ENCODE measurements around the gene HOXA4. TPM values are rescaled to one million over a fixed set of nuclear protein-coding genes. Genes with fewer than 3 reads are reported as not detected.

Gene HOXA4
- total and polyA plus RNA-seq, 2 of the 8 experiments (the other 6 are each of a cell fraction or from before 2014, with no cell fraction given) = not detected

DNA sequence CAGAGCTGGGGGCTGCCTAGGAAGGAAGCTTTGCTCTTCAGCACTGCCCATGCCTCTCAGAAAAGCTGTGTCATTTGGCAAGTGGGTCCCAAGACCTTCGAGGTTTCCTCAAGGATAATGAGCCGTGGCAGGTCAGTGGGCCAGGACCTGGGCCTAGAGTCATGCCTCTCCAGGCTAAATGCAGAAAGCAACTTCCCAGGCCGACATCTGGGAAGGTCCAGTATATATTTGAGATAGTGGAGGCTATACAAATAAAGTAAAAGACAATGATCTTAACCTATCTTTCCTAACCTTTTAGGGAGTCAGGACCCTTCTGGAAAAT, 45.9 kb upstream of the HOXA4 start:
- no peak overlapping the region for H2AFZ ChIP-seq (ENCODE audit: low read length)
- peaks cover 99 to 100% (median 100%) of the 10 kb centered on the region in 4 experiments for H3K27me3 ChIP-seq (replicated peaks in 1 of 4; ENCODE audit: control insufficient read depth in 3 of 4, extremely low read depth in 1 of 4, insufficient read depth in 3 of 4, low read length in 3 of 4)
- H3K23ac ChIP-seq (ENCODE audit: insufficient read length) = no peak overlapping the region
- no peaks in the 10 kb centered on the region; the same call in 1 of the 2 replicates for H3K23me2 ChIP-seq (ENCODE audit: low read depth, low read length)
- H3K4me2 ChIP-seq (ENCODE audit: insufficient read depth in 1 of 2, low read depth in 2 of 2, low read length in 2 of 2) = no peak overlapping the region
- H2BK15ac ChIP-seq (ENCODE audit: low read length) = peak overlapping the region; percentile 75; the same call in 1 of the 2 replicates
- H3K9me3 ChIP-seq (ENCODE audit: insufficient read depth in 2 of 2, low read depth in 1 of 2, low read length in 1 of 2) = no peaks in the 10 kb centered on the region; a peak in 1 of 4 replicates
- DNase-seq (ENCODE audit: low read depth in 1 of 2, low spot score in 2 of 2) = no peak
- ChIA-PET CTCF (ENCODE audit: partially characterized antibody) (interaction anchor here (0.7 to 2.4 kb wide), 12 partner anchors 10 to 920 kb away, joined by 3 to 8 read pairs (median 4); partner anchors contain the start of gene EVX1), POLR2A (ENCODE audit: partially characterized antibody) (no interaction called here)
- no peak overlapping the region for H4K91ac ChIP-seq (replicated peaks; ENCODE audit: insufficient read length, low read length)
- peaks cover 0 to 18% (median 0%) of the 10 kb centered on the region in 4 experiments; a peak in 1 of 8 replicates for H3K36me3 ChIP-seq (ENCODE audit: control insufficient read depth in 2 of 4, insufficient read depth in 4 of 4, low read length in 3 of 4)
- 80% methylated on average over 3 of the region's 3 CpGs; no CpG with 5 or more reads in 1 of the 2 experiments for WGBS, 2 experiments (ENCODE audit: extremely low coverage in 1 of 2, insufficient coverage in 1 of 2, insufficient read length in 1 of 2, insufficient replicate concordance in 2 of 2, low coverage in 1 of 2, low lambda C conversion rate in 2 of 2, missing lambda C conversion rate in 1 of 2)
- no peak overlapping the region for H3K56ac ChIP-seq (replicated peaks; ENCODE audit: insufficient read length, low read depth, low read length)
- H2BK120ac ChIP-seq (replicated peaks; ENCODE audit: low read depth, low read length) = no peak overlapping the region
- TF ChIP-seq, protein P1, sequence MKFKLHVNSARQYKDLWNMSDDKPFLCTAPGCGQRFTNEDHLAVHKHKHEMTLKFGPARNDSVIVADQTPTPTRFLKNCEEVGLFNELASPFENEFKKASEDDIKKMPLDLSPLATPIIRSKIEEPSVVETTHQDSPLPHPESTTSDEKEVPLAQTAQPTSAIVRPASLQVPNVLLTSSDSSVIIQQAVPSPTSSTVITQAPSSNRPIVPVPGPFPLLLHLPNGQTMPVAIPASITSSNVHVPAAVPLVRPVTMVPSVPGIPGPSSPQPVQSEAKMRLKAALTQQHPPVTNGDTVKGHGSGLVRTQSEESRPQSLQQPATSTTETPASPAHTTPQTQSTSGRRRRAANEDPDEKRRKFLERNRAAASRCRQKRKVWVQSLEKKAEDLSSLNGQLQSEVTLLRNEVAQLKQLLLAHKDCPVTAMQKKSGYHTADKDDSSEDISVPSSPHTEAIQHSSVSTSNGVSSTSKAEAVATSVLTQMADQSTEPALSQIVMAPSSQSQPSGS (IDR thresholded peaks at IDR 0.05; ENCODE audit: low read length) = no peak
- TF ChIP-seq KDM1A (IDR thresholded peaks at IDR 0.05; ENCODE audit: borderline replicate concordance, low read length) = no peak
- TF ChIP-seq POU5F1 (IDR thresholded peaks at IDR 0.05; ENCODE audit: low read depth, low read length) = no peak
- TF ChIP-seq, protein P2, sequence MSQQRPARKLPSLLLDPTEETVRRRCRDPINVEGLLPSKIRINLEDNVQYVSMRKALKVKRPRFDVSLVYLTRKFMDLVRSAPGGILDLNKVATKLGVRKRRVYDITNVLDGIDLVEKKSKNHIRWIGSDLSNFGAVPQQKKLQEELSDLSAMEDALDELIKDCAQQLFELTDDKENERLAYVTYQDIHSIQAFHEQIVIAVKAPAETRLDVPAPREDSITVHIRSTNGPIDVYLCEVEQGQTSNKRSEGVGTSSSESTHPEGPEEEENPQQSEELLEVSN (IDR thresholded peaks at IDR 0.05) = no peak
- no peak for TF ChIP-seq SP4 (IDR thresholded peaks at IDR 0.05; ENCODE audit: low read length)
- TF ChIP-seq CBX8 (IDR thresholded peaks at IDR 0.05; ENCODE audit: borderline replicate concordance, low read depth, low read length) = 0 out of 2 replicates have a peak, but pooled peaks have one; percentile 10
- TF ChIP-seq, protein P3, sequence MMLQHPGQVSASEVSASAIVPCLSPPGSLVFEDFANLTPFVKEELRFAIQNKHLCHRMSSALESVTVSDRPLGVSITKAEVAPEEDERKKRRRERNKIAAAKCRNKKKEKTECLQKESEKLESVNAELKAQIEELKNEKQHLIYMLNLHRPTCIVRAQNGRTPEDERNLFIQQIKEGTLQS (IDR thresholded peaks at IDR 0.05; ENCODE audit: insufficient read depth, low read depth, low read length) = no peak
- TF ChIP-seq CREB1 (IDR thresholded peaks at IDR 0.05) = no peak
- no peak for TF ChIP-seq TAF1 (IDR thresholded peaks at IDR 0.05; ENCODE audit: low read depth, low read length)
- no peak overlapping the region for H2BK20ac ChIP-seq (ENCODE audit: low read length)
- H3K79me2 ChIP-seq (ENCODE audit: control insufficient read depth in 1 of 2, insufficient read depth in 2 of 2, low read length in 2 of 2) = no peaks in the 10 kb centered on the region
- H3K27ac ChIP-seq (ENCODE audit: low read depth, low read length) = no peak overlapping the region
- H2AK5ac ChIP-seq (ENCODE audit: low read depth, low read length) = no peak overlapping the region
- H4K20me1 ChIP-seq (replicated peaks in 1 of 2; ENCODE audit: control insufficient read depth in 1 of 2, insufficient read depth in 2 of 2, low read length in 2 of 2) = peaks cover 41 to 55% of the 10 kb centered on the region in 2 experiments
- H3K9ac ChIP-seq (replicated peaks in 1 of 4; ENCODE audit: extremely low read depth in 1 of 4, low read depth in 3 of 4, low read length in 3 of 4) = no peak overlapping the region
- no peak overlapping the region for H4K8ac ChIP-seq (ENCODE audit: extremely low read depth, insufficient read depth, low read length)
- H3K18ac ChIP-seq (ENCODE audit: extremely low read depth, low read length) = no peak overlapping the region
- no peak overlapping the region for H3K4ac ChIP-seq (replicated peaks; ENCODE audit: insufficient read length, low read depth, low read length)
- H4K5ac ChIP-seq (ENCODE audit: insufficient read length, low read depth, low read length) = no peak overlapping the region
- peaks cover 4 to 11% (median 5%) of the 10 kb centered on the region in 4 experiments; a peak in 5 of 7 replicates for H3K4me1 ChIP-seq (replicated peaks in 1 of 4; ENCODE audit: control insufficient read depth in 3 of 4, insufficient read depth in 4 of 4, low read length in 3 of 4)
- H3K79me1 ChIP-seq (ENCODE audit: low read depth, low read length) = no peaks in the 10 kb centered on the region
- H2BK5ac ChIP-seq (ENCODE audit: low read depth, low read length) = no peak overlapping the region
- no peak overlapping the region for H3K14ac ChIP-seq (ENCODE audit: insufficient read length)
- no peak for FAIRE-seq
- no peak overlapping the region for H2BK12ac ChIP-seq (ENCODE audit: low read depth, low read length)
- no peak overlapping the region for H3K4me3 ChIP-seq (ENCODE audit: extremely low read depth in 1 of 4, insufficient read depth in 2 of 4, low read depth in 3 of 4, low read length in 4 of 4)
